NCI-H748 (cell line): ENCODE results near the gene CNGA1.

Experiments
- DNase-seq: peaks from one replicate; lab custom pipeline; 2025; ENCODE audit not compliant: unreplicated experiment; lab: John Stamatoyannopoulos, UW

Gene CNGA1

DNA sequence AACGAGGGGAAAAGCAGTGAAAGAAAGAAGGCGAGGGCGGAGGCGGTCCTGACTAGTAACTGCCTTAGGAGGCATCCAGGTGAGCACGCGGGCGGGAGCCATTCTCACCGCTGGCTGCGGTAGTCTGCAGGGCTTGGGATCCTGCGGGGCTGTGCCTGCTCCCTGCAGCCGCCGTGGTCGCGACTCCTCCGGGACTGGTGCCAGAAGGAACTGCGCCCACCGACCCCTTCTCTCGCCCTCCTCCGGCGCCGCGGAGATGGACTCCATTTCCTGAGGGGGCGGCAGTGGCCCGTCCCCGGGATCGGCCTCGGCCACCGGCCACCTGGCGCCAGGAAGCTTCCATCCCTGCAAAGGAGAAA, 102.6 kb downstream of the CNGA1 start:
- DNase-seq = peak; percentile 50

DNA sequence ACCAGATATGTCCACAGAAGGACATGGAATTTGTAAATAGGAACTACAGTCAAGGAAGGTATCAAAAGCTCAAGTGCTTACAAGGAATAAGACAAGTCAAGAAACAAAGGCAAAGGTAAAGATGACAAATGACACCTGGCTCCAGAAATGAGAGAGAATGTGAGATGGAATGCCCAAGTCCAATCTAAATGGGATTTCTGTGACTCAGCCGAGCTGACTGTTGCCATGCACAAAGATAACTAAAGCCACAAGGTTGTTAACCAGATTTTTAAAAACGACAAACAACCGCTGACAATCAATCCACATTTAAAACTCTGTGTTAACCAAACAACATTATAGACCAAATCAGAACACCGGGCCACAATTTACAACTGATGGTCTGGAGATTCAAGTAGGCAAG, 103.2 kb downstream of the CNGA1 start:
- peak; percentile 13 for DNase-seq

DNA sequence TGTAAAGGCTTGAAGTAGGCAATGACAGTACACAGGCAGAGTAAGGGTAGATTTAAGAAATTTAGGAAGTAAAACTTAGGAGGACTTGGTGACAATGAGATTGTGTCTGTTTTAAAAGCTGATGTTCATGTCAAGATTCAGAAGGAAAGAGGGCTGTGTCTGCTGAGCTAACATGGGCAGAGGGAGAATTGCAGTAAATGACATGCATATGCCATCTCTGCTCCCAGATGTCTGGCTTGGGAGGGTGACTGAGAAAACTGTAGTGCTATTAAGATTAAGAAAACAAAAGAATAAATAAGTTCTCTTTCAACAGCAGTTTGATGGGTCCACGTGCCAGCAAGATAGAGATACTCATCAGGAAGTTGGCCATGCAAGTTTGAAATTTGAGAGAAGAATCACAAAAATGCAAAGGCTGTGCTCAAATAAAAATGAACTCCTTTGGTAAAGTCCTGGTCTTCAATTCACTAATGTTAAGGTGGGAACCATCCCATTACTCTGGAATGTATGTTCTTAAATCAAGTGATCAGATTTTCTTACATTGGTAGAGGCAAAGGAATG, 109.3 kb downstream of the CNGA1 start:
- no peak for DNase-seq

DNA sequence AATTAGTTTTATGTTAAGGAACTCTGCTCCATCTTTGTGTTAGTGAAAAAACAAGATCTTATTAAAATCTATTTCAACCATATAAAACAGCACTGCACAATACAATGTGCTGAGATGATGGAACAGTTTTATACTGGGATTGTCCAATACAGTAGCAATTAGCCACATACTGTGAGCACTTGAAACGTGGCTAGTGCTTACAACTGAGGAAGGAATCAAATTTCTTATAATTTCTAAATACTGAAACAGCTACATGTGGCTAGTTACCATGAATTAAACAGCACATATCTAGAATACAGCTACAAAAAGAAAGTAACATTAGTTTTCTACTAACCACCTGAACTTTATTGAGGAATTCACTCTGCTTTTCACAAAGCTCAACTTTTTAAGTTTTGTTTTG, 116.8 kb downstream of the CNGA1 start:
- DNase-seq = peak; percentile 46

DNA sequence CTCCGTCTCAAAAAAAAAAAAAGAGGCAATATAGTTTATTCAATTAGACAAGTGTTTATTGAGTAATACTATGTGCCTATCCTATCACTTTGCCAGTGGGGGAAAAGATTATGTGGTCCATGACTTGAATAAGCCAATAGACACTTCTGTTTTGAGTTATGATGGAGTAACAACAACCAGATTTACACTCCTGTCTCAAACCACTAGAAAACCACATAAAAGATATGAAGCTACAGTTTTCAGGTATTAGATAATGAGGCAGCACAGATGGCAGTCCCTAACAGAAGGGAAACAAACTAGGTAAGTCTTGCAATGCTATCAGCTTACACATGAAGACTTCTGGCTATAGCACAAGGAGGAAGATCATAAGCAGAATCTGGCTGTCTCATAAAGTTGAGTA, 124.6 kb downstream of the CNGA1 start:
- DNase-seq = no peak
